Measurements from ENCODE around the gene AGBL4. TPM values are rescaled to one million over a fixed set of nuclear protein-coding genes. Genes with fewer than 3 reads are reported as not detected.

AGBL4 gene
- total and polyA plus RNA-seq, 10 donors: 0.05 to 1.8 (median 0.32) TPM; not detected in 1

DNA sequence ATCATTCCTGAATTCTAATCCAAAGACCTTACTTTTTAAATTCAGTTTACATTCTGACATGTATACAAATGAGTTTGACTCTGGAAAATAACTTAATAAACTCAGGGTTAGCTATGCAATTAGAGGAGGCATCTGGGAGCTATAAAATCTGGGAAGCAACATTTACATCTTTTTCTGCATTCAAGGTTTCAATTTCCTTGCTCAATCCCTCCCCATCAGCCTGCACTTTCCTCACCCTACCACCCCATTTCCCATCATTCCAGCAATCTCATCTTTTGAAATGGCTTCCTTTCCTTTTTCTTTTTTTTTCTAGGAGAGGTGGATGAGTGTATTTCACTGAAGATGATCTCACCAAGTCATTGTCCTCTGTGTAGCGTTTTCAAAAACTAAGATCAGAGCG lies 1181.8 kb downstream of the AGBL4 start:
- TF ChIP-seq, protein P1, sequence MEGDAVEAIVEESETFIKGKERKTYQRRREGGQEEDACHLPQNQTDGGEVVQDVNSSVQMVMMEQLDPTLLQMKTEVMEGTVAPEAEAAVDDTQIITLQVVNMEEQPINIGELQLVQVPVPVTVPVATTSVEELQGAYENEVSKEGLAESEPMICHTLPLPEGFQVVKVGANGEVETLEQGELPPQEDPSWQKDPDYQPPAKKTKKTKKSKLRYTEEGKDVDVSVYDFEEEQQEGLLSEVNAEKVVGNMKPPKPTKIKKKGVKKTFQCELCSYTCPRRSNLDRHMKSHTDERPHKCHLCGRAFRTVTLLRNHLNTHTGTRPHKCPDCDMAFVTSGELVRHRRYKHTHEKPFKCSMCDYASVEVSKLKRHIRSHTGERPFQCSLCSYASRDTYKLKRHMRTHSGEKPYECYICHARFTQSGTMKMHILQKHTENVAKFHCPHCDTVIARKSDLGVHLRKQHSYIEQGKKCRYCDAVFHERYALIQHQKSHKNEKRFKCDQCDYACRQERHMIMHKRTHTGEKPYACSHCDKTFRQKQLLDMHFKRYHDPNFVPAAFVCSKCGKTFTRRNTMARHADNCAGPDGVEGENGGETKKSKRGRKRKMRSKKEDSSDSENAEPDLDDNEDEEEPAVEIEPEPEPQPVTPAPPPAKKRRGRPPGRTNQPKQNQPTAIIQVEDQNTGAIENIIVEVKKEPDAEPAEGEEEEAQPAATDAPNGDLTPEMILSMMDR (IDR thresholded peaks at IDR 0.05 in 8 of 11, conservative IDR thresholded peaks at IDR 0.05 in 3 of 11): no peak
- no peak for TF ChIP-seq POLR2AphosphoS5 (IDR thresholded peaks at IDR 0.05)
- 44 to 49% (median 47%) methylated on average over 2 of the region's 2 CpGs for WGBS, 5 donors
- H3K27me3 ChIP-seq (replicated peaks in 1 of 7): no peaks in the 10 kb centered on the region
- intact Hi-C loops (cut with DNase I; ENCODE audit: low total_unique reads): no loop called here
- no peak for DNase-seq
- H3K4me1 ChIP-seq: no peaks in the 10 kb centered on the region
- H3K9me3 ChIP-seq: no peaks in the 10 kb centered on the region
- H3K4me3 ChIP-seq: no peak overlapping the region
- H3K36me3 ChIP-seq: no peaks in the 10 kb centered on the region
- no peak overlapping the region for H3K27ac ChIP-seq

DNA sequence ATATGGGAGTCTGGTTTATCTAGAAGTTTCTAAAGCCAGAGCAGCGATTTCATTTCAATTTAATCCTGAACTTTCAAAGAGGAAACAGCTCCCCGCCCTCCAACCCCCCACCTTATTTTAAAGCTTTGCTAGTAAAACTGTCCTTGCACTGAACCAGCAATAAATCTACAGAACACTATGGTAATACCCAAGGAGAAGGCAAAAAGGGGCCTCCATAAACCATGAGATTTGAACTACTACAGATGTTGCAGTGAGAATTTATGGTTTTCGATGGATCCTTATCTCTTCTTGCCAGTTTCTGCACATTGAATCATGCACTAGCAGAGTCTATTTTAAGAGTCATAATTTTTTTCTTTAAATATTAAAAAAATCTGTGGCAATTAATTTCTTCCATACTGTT lies 1182.3 kb downstream of the AGBL4 start:
- Histone ChIP-seq H3K27me3 (replicated peaks in 1 of 7) (no peaks in the 10 kb centered on the region), H3K36me3 (no peaks in the 10 kb centered on the region), H3K9me3 (no peaks in the 10 kb centered on the region), H3K4me3 (no peak overlapping the region), H3K27ac (no peak overlapping the region), H3K4me1 (no peaks in the 10 kb centered on the region)
- no peak for DNase-seq
- intact Hi-C loops (cut with DNase I; ENCODE audit: low total_unique reads): no loop called here
- 63 to 73% (median 65%) methylated on average over 3 of the region's 3 CpGs for WGBS, 5 donors
- TF ChIP-seq, protein P1 (IDR thresholded peaks at IDR 0.05 in 8 of 11, conservative IDR thresholded peaks at IDR 0.05 in 3 of 11): no peak
- TF ChIP-seq POLR2A (IDR thresholded peaks at IDR 0.05) (no peak), POLR2AphosphoS5 (IDR thresholded peaks at IDR 0.05) (no peak)

DNA sequence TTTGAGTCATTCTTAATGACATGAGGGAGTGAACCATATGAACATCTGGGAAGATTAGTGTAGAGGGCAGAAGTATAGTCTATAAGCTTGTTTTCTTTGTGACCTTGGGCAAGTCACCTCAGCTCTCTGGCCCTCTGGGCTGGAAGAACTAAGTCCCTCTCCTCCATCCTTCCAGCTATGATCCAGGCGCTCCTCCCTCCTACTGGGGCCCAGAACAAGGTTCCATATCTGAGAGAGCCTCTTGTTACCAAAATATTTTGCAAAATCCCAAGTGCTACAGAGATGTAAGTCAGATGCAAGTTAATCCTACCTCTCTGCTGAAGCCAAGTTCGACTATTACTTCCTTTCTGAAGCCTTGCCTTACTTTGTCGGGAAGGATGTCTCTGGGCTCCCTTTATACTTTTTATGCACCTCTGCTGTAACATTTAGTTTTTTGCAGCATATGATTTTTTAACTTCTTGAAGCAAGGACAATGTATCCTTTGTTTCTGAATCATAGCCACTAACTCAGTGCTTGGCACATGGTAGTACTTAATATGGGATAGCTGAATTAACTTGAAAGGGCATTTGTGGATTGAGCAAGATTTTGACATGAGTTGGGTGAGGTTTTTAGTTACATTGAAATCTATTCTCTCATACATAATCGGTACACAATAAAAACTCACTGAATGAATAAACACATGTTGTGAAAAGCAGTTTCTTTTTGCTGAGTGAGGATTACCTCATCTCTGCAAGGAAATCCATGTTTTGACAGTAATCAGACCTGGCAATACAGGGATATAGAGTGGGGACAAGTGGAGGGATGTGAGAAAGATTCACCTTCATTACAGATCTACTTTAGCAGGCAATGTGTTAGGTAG lies 1192.4 kb downstream of the AGBL4 start:
- H3K4me3 ChIP-seq: no peak overlapping the region
- no peaks in the 10 kb centered on the region for H3K9me3 ChIP-seq
- H3K27ac ChIP-seq: no peak overlapping the region
- no peaks in the 10 kb centered on the region for H3K27me3 ChIP-seq (replicated peaks in 1 of 7)
- H3K4me1 ChIP-seq: no peaks in the 10 kb centered on the region
- intact Hi-C loops (cut with DNase I; ENCODE audit: low total_unique reads): no loop called here
- no peaks in the 10 kb centered on the region for H3K36me3 ChIP-seq
- TF ChIP-seq POLR2AphosphoS5 (IDR thresholded peaks at IDR 0.05) (no peak), POLR2A (IDR thresholded peaks at IDR 0.05) (no peak)
- TF ChIP-seq, protein P1 (IDR thresholded peaks at IDR 0.05 in 8 of 11, conservative IDR thresholded peaks at IDR 0.05 in 3 of 11): no peak
- no peak for DNase-seq
- WGBS, 5 donors: 75 to 94% (median 82%) methylated on average over 4 of the region's 4 CpGs

DNA sequence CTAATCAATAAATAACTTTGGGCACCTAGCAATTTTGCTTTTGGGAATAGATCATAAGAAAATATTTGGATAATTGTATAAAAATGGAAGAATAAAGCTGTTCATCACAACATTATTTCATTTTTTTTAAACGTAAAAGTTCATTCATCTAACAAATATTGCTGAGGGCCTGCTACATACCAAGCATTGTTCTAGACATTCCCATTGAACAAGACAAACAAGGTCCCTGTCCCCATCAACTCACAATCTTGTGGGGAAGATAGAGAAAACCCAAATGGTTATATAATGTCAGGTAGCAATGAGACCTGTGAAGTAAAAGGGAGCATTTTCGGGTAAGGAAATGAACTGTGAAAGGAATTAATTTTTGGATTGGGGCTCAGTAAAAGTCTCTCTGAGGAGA lies 1193.0 kb downstream of the AGBL4 start:
- no peak overlapping the region for H3K4me3 ChIP-seq
- DNase-seq: no peak
- H3K9me3 ChIP-seq: no peaks in the 10 kb centered on the region
- no peaks in the 10 kb centered on the region for H3K36me3 ChIP-seq
- 72 to 88% (median 86%) methylated on average over 2 of the region's 2 CpGs for WGBS, 5 donors
- no peaks in the 10 kb centered on the region for H3K27me3 ChIP-seq (replicated peaks in 1 of 7)
- H3K27ac ChIP-seq: no peak overlapping the region
- intact Hi-C loops (cut with DNase I; ENCODE audit: low total_unique reads): no loop called here
- H3K4me1 ChIP-seq: no peaks in the 10 kb centered on the region
- TF ChIP-seq POLR2AphosphoS5 (IDR thresholded peaks at IDR 0.05) (no peak), POLR2A (IDR thresholded peaks at IDR 0.05) (no peak)
- TF ChIP-seq, protein P1 (IDR thresholded peaks at IDR 0.05 in 8 of 11, conservative IDR thresholded peaks at IDR 0.05 in 3 of 11): no peak
